ENCODE results near the gene SMAD7.

Gene SMAD7

DNA sequence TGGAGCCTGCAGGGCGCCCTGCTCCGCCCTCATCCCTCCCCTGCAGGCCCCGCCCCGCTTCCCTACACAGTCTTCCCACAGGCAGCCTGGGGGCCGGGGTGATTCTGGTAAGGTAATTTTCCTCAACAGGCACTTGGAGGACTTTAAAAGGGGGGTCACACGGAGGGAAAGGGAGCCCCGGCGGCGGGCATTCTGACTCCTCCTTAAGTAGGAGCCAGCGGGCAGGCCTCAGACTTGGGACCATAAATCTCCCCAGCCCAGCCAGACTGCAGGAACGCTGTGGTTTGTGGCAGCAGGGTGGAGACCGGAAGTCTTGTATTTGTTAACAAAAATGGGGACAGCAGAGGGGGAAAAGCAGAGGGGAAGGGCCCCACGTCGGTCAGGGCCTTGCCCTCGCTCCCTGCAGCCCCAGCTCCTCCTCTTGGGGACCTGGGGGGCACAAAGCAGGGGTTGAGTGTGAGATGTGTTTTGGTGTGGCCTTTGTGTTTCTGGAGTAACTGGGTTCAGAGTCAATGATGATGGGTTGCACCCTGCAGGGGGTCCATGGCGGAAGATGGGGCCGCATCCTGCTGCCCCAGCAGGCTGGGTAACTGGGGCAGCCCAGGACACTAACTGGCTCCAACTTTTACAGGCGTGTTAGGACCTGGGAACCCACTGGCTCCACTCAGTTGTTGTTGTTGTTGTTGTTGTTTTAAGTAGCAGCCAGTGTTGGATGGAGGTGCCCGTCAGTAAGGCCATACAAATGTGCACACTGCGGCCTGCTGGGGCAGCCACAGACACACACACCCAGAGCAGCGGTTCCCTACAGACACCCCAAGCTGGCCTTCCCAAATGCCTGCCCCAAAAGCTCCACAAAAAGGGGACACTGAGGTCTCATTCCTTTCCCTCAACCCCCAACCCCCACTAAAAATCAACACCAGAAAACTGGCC lies 27.7 kb downstream of the SMAD7 start:
- no peak overlapping the region for H3K27ac ChIP-seq (ENCODE audit: low read depth, low read length)
- H3K27me3 ChIP-seq (ENCODE audit: control insufficient read depth in 1 of 2, insufficient read depth in 2 of 2, low read length in 2 of 2) = no peaks in the 10 kb centered on the region
- peaks cover 57 to 72% of the 10 kb centered on the region in 2 donors for H3K4me1 ChIP-seq (ENCODE audit: control insufficient read depth in 1 of 2, insufficient read depth in 2 of 2, low read length in 2 of 2)
- peak overlapping the region; percentile 21 to 34 for H3K9ac ChIP-seq (ENCODE audit: low read depth in 1 of 2, low read length in 2 of 2)
- H3K4me3 ChIP-seq (ENCODE audit: low read depth in 1 of 2, low read length in 2 of 2) = peak overlapping the region; percentile 44 to 52
- H3K36me3 ChIP-seq (ENCODE audit: control insufficient read depth in 1 of 2, insufficient read depth in 2 of 2, low read length in 2 of 2) = peaks cover 0 to 28% of the 10 kb centered on the region in 2 donors
- H3K9me3 ChIP-seq (ENCODE audit: control insufficient read depth in 1 of 2, low read length in 2 of 2) = no peaks in the 10 kb centered on the region

DNA sequence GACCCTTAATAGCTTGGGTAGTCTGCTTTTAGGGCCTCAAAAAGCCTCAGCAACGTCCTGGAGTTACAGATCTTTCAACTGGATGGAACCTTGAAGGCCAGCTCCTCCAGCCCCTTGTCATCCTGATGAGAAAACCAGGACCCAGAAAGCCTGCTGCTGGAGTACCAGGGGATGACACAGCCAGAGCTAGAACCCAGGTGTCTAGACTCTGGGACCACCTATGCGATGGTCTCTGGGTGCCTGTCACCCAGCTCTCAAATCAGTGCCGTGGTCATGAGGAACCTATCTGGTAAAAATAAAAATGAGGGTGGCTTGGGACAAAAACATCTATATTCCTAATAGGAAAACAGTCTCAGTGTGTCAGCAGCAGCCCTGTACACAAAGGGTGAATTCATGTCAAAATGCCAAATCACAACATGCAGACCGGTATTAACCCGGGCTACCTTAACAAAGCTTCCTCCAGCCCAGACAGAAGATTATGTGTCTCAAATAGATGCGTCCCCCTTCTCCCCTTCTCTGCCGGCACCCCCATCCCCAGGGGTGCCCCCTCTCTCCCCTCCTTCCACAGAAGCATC lies 28.5 kb downstream of the SMAD7 start:
- peak overlapping the region in 1 of 2 donors; percentile 52 for H3K4me3 ChIP-seq (ENCODE audit: low read depth in 1 of 2, low read length in 2 of 2)
- H3K4me1 ChIP-seq (ENCODE audit: control insufficient read depth in 1 of 2, insufficient read depth in 2 of 2, low read length in 2 of 2) = peaks cover 49 to 64% of the 10 kb centered on the region in 2 donors
- no peaks in the 10 kb centered on the region for H3K27me3 ChIP-seq (ENCODE audit: control insufficient read depth in 1 of 2, insufficient read depth in 2 of 2, low read length in 2 of 2)

DNA sequence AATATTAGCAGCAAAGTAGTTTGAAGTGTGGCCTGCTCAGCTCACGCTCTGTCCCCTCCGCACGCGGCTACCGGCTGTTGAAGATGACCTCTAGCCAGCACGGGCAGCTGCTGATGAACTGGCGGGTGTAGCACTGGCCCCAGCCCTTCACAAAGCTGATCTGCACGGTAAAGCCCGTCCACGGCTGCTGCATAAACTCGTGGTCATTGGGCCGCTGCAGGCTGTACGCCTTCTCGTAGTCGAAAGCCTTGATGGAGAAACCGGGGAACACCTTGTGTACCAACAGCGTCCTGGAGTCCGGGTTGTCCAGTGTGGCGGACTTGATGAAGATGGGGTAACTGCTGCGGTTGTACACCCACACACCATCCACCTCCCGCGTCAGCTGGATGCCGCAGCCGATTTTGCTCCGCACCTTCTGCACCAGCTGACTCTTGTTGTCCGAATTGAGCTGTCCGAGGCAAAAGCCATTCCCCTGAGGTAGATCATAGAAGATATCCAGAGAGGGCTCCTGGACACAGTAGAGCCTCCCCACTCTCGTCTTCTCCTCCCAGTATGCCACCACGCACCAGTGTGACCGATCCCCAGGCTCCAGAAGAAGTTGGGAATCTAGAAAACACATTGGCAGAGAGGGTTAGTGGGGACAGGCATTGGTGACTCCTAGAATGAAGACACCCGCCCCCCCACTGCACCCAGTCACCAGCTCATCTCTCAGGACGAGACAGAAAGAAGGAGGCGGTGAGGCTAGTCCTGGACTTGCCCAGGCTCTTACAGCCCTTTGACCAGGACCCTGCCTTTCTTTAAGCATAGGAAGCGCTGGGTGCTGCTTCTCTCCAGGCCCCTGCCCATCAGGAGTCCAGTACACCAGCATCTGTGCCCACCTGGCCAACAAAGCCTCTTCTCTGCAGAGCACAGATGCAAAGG lies 29.2 kb downstream of the SMAD7 start:
- Histone ChIP-seq H3K36me3 (ENCODE audit: control insufficient read depth in 1 of 2, insufficient read depth in 2 of 2, low read length in 2 of 2) (peaks cover 0 to 28% of the 10 kb centered on the region in 2 donors), H3K9ac (ENCODE audit: low read depth in 1 of 2, low read length in 2 of 2) (peak overlapping the region in 1 of 2 donors; percentile 5), H3K9me3 (ENCODE audit: control insufficient read depth in 1 of 2, low read length in 2 of 2) (no peaks in the 10 kb centered on the region), H3K4me3 (ENCODE audit: low read depth in 1 of 2, low read length in 2 of 2) (no peak overlapping the region), H3K27me3 (ENCODE audit: control insufficient read depth in 1 of 2, insufficient read depth in 2 of 2, low read length in 2 of 2) (no peaks in the 10 kb centered on the region), H3K4me1 (ENCODE audit: control insufficient read depth in 1 of 2, insufficient read depth in 2 of 2, low read length in 2 of 2) (peaks cover 42 to 57% of the 10 kb centered on the region in 2 donors), H3K27ac (ENCODE audit: low read depth, low read length) (no peak overlapping the region)

More for the DNA sequence above, 28.5 kb downstream of the SMAD7 start:
- Histone ChIP-seq H3K9me3 (ENCODE audit: control insufficient read depth in 1 of 2, low read length in 2 of 2) (no peaks in the 10 kb centered on the region), H3K36me3 (ENCODE audit: control insufficient read depth in 1 of 2, insufficient read depth in 2 of 2, low read length in 2 of 2) (peaks cover 0 to 28% of the 10 kb centered on the region in 2 donors), H3K9ac (ENCODE audit: low read depth in 1 of 2, low read length in 2 of 2) (peak overlapping the region; percentile 5 to 21), H3K27ac (ENCODE audit: low read depth, low read length) (no peak overlapping the region)

DNA sequence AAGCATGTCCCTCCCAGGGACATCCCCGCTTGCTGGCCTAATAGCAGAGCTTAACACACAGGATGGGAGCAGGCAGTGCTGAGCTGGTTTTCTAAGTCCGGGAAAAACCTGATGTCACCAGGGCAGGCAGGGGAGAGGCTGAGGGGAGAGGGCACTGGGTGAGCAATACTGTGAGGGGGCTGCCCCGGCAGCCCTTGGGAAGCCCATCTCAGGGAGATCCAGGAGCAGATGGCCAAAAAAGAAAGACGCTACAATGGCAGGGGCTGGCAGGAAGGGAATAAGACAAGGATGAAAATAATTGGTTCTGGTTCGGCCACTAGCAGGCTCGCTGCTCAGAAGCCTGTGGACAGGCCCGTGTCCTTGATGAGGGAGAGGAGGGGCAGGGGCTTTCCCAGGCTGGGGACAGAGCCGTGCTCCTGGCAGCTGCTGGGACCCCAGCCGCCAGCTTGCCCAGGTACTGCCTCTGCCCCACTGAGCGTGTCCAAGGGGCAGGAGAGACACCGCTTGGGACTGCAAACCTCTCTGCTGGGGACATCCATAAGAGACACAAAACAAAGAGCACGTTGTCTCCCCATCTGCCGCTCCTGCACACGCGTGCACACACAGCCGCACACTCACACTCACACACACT lies 30.2 kb downstream of the SMAD7 start:
- Histone ChIP-seq H3K27me3 (ENCODE audit: control insufficient read depth in 1 of 2, insufficient read depth in 2 of 2, low read length in 2 of 2) (no peaks in the 10 kb centered on the region), H3K9me3 (ENCODE audit: control insufficient read depth in 1 of 2, low read length in 2 of 2) (no peaks in the 10 kb centered on the region), H3K9ac (ENCODE audit: low read depth in 1 of 2, low read length in 2 of 2) (no peak overlapping the region), H3K4me1 (ENCODE audit: control insufficient read depth in 1 of 2, insufficient read depth in 2 of 2, low read length in 2 of 2) (peaks cover 34 to 55% of the 10 kb centered on the region in 2 donors), H3K27ac (ENCODE audit: low read depth, low read length) (no peak overlapping the region), H3K36me3 (ENCODE audit: control insufficient read depth in 1 of 2, insufficient read depth in 2 of 2, low read length in 2 of 2) (peaks cover 0 to 28% of the 10 kb centered on the region in 2 donors), H3K4me3 (ENCODE audit: low read depth in 1 of 2, low read length in 2 of 2) (no peak overlapping the region)

DNA sequence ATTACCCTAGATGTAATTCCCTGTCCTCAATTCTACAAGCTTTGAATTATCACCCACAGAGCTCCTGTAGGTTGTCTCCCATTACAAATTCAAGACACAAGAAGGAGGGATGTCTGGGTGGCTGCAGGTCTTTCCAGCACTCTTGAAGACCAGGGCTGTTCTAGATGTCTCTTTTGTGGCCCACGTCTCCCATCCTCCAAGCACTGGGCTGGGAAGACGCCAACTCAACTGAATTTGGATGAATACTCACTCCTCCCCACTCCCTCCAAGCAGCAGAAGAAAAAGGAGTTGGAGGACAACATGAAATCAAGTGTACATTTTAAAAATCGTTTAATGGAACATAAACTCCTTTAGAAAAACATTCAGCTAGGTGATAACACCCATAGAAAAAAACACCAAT lies 31.2 kb downstream of the SMAD7 start:
- no peak overlapping the region for H3K9ac ChIP-seq (ENCODE audit: low read depth in 1 of 2, low read length in 2 of 2)
- no peak overlapping the region for H3K4me3 ChIP-seq (ENCODE audit: low read depth in 1 of 2, low read length in 2 of 2)
- peaks cover 25 to 47% of the 10 kb centered on the region in 2 donors for H3K4me1 ChIP-seq (ENCODE audit: control insufficient read depth in 1 of 2, insufficient read depth in 2 of 2, low read length in 2 of 2)
- no peaks in the 10 kb centered on the region for H3K27me3 ChIP-seq (ENCODE audit: control insufficient read depth in 1 of 2, insufficient read depth in 2 of 2, low read length in 2 of 2)
- no peaks in the 10 kb centered on the region for H3K9me3 ChIP-seq (ENCODE audit: control insufficient read depth in 1 of 2, low read length in 2 of 2)
- H3K27ac ChIP-seq (ENCODE audit: low read depth, low read length) = no peak overlapping the region
- H3K36me3 ChIP-seq (ENCODE audit: control insufficient read depth in 1 of 2, insufficient read depth in 2 of 2, low read length in 2 of 2) = peaks cover 0 to 28% of the 10 kb centered on the region in 2 donors

DNA sequence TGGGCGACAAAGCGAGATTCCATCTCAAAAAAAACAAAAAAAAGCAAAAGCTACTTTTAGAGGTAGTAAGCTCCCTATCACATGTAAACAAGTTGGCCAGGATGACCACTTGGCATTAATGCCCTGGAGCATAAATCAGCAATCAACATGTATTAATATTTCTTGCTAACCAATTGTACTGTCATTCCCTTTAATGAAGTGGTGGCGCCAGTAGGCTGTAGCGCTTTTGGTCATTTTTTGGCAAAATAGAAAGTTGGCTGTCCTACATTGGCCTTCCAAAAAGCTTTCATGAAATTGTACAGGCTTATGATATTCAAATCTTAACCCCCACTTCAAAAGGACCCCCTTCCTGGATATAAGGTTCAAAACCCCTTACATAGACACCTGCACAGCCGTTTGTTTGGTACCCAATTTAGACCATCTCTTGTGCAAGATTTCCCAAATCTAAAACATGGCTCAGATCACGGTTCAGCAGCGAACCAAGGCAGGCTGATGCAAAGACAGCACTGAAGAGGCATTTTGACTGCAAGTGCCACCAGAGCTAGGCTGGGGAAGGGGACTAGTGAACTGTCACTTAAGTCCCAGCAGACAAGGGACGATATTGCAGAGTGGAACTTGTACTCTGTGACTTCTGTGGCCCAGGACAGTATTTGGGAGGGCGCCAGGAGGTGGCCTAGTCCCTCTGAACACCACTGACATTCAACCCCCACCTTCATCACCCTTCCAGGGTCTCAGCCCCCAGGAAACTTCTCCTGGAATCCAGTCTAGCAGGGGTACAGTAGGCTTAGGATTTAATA lies 31.9 kb downstream of the SMAD7 start:
- no peak overlapping the region for H3K9ac ChIP-seq (ENCODE audit: low read depth in 1 of 2, low read length in 2 of 2)
- H3K4me1 ChIP-seq (ENCODE audit: control insufficient read depth in 1 of 2, insufficient read depth in 2 of 2, low read length in 2 of 2) = peaks cover 19 to 41% of the 10 kb centered on the region in 2 donors
- H3K36me3 ChIP-seq (ENCODE audit: control insufficient read depth in 1 of 2, insufficient read depth in 2 of 2, low read length in 2 of 2) = peaks cover 0 to 28% of the 10 kb centered on the region in 2 donors
- no peak overlapping the region for H3K27ac ChIP-seq (ENCODE audit: low read depth, low read length)
- H3K27me3 ChIP-seq (ENCODE audit: control insufficient read depth in 1 of 2, insufficient read depth in 2 of 2, low read length in 2 of 2) = no peaks in the 10 kb centered on the region
- no peaks in the 10 kb centered on the region for H3K9me3 ChIP-seq (ENCODE audit: control insufficient read depth in 1 of 2, low read length in 2 of 2)
- H3K4me3 ChIP-seq (ENCODE audit: low read depth in 1 of 2, low read length in 2 of 2) = no peak overlapping the region

DNA sequence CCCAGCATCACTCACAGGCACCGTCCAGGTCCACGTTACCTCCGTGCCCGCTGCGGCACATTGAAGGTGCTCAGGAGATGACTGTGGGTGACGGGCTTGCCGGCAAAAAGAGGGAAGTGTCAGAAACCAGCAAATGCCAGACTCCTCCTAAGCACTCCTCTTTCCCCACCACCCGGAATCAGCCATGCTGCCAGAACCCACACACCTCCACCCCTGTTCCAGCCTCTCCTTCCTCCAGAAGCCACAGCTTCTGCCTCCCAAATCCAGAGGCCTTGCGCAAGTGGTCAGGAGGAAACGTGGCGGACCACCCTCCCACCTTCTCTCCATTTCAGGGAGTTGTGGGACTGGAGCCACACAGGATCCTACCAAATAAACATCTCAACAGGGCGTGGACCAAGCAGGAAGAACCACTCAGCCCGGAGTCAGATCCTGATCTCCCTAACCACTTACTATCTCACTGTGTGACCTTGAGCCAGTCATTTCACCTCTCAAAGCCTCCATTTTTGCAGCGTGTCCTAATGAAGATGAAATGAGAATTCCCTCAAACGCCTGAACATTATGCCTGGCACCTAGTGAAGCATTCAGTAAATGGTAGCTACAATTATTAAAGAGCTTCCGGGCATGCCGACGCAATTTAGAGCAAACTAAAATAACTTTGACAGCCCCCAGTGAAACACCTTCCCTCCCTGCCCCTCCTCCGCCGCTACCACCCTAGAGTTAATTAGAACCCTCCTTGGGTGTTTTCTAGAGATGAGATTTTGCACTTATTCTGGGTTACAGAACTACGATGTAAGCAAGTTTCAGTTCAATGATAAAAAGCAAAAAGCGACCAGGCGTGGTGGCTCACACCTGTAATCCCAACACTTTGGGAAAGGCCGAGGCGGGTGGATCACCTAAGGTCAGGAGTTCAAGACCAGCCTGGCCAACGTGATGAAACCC lies 32.9 kb downstream of the SMAD7 start:
- Histone ChIP-seq H3K4me1 (ENCODE audit: control insufficient read depth in 1 of 2, insufficient read depth in 2 of 2, low read length in 2 of 2) (peaks cover 9 to 31% of the 10 kb centered on the region in 2 donors), H3K36me3 (ENCODE audit: control insufficient read depth in 1 of 2, insufficient read depth in 2 of 2, low read length in 2 of 2) (peaks cover 0 to 28% of the 10 kb centered on the region in 2 donors), H3K27ac (ENCODE audit: low read depth, low read length) (no peak overlapping the region), H3K4me3 (ENCODE audit: low read depth in 1 of 2, low read length in 2 of 2) (no peak overlapping the region), H3K9me3 (ENCODE audit: control insufficient read depth in 1 of 2, low read length in 2 of 2) (no peaks in the 10 kb centered on the region), H3K27me3 (ENCODE audit: control insufficient read depth in 1 of 2, insufficient read depth in 2 of 2, low read length in 2 of 2) (no peaks in the 10 kb centered on the region), H3K9ac (ENCODE audit: low read depth in 1 of 2, low read length in 2 of 2) (no peak overlapping the region)

DNA sequence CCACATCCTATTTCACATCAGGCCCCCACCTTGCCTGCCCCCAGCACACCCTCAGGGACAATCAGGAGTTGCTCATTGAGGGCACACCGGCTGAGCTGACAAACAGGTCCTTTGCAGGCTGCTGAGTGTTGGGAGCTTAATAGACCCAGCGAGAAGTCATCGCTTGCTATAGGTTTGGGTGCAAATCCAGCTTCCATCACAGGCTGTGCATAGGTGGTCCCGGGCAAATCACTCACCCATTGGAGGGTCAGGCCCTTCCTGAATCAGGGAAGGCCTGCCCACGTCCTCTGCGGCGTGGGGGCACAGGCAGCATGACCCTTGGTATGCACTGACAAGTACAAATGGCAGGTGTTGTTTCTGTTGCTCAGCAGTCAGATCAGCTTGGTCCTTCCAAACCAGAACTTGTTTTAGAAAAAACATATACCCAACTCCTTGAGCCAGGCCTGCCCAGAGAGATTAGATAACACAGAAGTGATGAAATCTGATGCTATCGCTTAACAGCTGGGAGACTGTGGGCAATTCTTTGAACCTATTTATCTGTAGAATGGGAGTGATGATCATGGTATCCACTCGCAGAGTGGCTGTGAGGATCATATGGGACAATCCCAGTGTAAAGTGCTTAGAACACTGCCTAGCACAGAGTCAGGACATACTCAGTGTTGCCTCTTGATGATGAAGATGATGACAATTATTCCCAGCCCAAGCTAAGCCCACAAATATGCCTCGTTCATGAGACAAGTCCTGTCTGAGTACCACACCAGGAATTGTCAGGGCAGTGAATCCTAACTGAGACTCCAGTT lies 34.9 kb downstream of the SMAD7 start:
- no peak overlapping the region for H3K4me3 ChIP-seq (ENCODE audit: low read depth in 1 of 2, low read length in 2 of 2)
- H3K27me3 ChIP-seq (ENCODE audit: control insufficient read depth in 1 of 2, insufficient read depth in 2 of 2, low read length in 2 of 2) = no peaks in the 10 kb centered on the region
- H3K9ac ChIP-seq (ENCODE audit: low read depth in 1 of 2, low read length in 2 of 2) = no peak overlapping the region
- peaks cover 0 to 11% of the 10 kb centered on the region in 2 donors for H3K4me1 ChIP-seq (ENCODE audit: control insufficient read depth in 1 of 2, insufficient read depth in 2 of 2, low read length in 2 of 2)
- peaks cover 0 to 15% of the 10 kb centered on the region in 2 donors for H3K36me3 ChIP-seq (ENCODE audit: control insufficient read depth in 1 of 2, insufficient read depth in 2 of 2, low read length in 2 of 2)
- no peaks in the 10 kb centered on the region for H3K9me3 ChIP-seq (ENCODE audit: control insufficient read depth in 1 of 2, low read length in 2 of 2)
- H3K27ac ChIP-seq (ENCODE audit: low read depth, low read length) = no peak overlapping the region
